GM18519 (cell line): ENCODE results near the gene ECHDC3.
"Not testable (repeated sequence)": the region's sequence is repeated elsewhere in the genome, so short reads cannot be mapped to it uniquely, and the experiment has no call there.

Source experiments
- ATAC-seq: cut with Tn5 transposase; IDR thresholded peaks from one replicate; pipeline ENCODE4 v1.9.1; 2021; ENCODE audit warnings: mild to moderate bottlenecking, moderate library complexity; ENCODE audit not compliant: unreplicated experiment, low FRiP score

Gene ECHDC3

GRCh38 chr10:11715815-11716494 lies 26.2 kb upstream of the ECHDC3 start:
- no peak for ATAC-seq

GRCh38 chr10:11716686-11717085 lies 25.5 kb upstream of the ECHDC3 start:
- ATAC-seq: no peak

GRCh38 chr10:11719496-11720259 lies 22.5 kb upstream of the ECHDC3 start:
- no peak for ATAC-seq

- ATAC-seq: no peak
Observed at GRCh38 chr10:11720260-11720741, 21.9 kb upstream of the ECHDC3 start.

GRCh38 chr10:11721806-11722205 lies 20.4 kb upstream of the ECHDC3 start:
- no peak for ATAC-seq

GRCh38 chr10:11723359-11723758 lies 18.8 kb upstream of the ECHDC3 start:
- ATAC-seq: no peak

- peak; percentile 59 for ATAC-seq
Observed at GRCh38 chr10:11724938-11725776, 17.0 kb upstream of the ECHDC3 start.

GRCh38 chr10:11725912-11726311 lies 16.3 kb upstream of the ECHDC3 start:
- ATAC-seq: no peak

- no peak for ATAC-seq
Observed at GRCh38 chr10:11727563-11727962, 14.6 kb upstream of the ECHDC3 start.

GRCh38 chr10:11728353-11728752 lies 13.8 kb upstream of the ECHDC3 start:
- ATAC-seq: no peak

- ATAC-seq: no peak
Observed at GRCh38 chr10:11729790-11730315, 12.3 kb upstream of the ECHDC3 start.

GRCh38 chr10:11730779-11731178 lies 11.4 kb upstream of the ECHDC3 start:
- no peak for ATAC-seq

GRCh38 chr10:11736767-11737166 lies 5.4 kb upstream of the ECHDC3 start:
- not testable (repeated sequence) for ATAC-seq

- not testable (repeated sequence) for ATAC-seq
Observed at GRCh38 chr10:11737258-11738032, 4.7 kb upstream of the ECHDC3 start.

GRCh38 chr10:11740907-11741306 lies 1.3 kb upstream of the ECHDC3 start:
- ATAC-seq: no peak

GRCh38 chr10:11741608-11742007 lies 574 bp upstream of the ECHDC3 start:
- ATAC-seq: no peak

GRCh38 chr10:11742779-11743298 lies 657 bp downstream of the ECHDC3 start:
- ATAC-seq: no peak

GRCh38 chr10:11743461-11744338 lies 1.5 kb downstream of the ECHDC3 start:
- no peak for ATAC-seq

GRCh38 chr10:11745045-11745444 lies 2.9 kb downstream of the ECHDC3 start:
- no peak for ATAC-seq
